ENCODE data around the gene MDM2.

GRCh38 chr12:68871396-68871795, 63.4 kb downstream of the MDM2 start:
- TF ChIP-seq CTCF (IDR thresholded peaks at IDR 0.05) (no peak), POLR2A (IDR thresholded peaks at IDR 0.05) (no peak)

Data from uterus (tissue), 2 donors.